ENCODE data around the gene COL23A1.
A peak's percentile ranks its signal among the peaks of the same experiment; 100 is the strongest.

Gene COL23A1

DNA sequence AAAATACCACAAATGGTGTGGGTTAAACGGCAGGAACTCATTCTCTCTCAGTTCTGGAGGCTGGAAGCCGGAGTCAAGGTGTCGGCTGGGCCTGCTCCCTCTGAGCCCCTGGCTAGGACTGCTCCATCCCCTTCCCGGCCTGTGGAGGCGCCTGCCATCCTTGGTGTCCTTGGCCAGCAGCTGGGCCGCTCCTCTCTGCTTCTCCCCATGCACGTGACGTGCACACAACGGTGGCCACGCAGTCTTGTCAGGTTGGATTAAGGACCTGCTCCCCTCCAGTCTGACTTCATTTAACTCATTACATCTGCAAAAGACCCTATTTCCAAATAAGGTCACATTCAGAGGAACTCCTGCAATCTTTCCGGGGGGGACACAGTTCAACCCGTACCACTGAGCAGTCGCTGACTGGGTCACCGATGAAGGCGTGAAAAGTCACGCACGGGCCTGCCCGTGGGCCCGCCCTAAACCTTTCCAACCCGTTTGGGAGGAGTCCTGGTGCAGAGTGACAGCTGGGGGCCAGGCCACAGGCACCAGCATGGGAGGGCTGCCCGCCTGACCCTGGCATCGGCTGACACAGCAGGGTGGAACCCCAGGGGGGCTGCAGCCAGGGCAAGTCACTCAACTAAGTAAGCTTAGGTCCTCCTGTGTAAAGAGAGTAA is 135.2 kb downstream of the COL23A1 start:
- no peak for DNase-seq

DNA sequence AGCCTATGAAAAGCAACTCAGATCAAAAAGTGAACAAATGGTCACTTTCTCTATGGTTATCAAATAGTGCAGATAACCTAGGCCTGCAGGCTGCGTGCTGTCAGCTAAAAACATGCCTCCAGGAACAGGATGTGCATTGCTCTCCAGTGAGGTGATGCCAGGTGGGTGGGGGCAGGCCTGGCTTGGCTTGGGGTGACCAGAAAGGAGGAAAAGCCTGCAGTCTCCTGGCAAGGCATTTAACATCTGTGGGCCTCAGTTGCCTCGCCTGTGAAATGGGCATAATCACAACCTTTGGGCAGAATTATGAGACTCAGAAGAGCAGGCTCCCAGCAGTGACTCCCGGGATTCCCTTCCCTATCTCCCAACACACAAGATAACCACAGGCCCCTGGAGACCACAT is 135.9 kb downstream of the COL23A1 start:
- no peak for DNase-seq

- DNase-seq, result peak; percentile 35
Observed at GRCh38 chr5:178453224-178453623, 137.0 kb downstream of the COL23A1 start.

DNA sequence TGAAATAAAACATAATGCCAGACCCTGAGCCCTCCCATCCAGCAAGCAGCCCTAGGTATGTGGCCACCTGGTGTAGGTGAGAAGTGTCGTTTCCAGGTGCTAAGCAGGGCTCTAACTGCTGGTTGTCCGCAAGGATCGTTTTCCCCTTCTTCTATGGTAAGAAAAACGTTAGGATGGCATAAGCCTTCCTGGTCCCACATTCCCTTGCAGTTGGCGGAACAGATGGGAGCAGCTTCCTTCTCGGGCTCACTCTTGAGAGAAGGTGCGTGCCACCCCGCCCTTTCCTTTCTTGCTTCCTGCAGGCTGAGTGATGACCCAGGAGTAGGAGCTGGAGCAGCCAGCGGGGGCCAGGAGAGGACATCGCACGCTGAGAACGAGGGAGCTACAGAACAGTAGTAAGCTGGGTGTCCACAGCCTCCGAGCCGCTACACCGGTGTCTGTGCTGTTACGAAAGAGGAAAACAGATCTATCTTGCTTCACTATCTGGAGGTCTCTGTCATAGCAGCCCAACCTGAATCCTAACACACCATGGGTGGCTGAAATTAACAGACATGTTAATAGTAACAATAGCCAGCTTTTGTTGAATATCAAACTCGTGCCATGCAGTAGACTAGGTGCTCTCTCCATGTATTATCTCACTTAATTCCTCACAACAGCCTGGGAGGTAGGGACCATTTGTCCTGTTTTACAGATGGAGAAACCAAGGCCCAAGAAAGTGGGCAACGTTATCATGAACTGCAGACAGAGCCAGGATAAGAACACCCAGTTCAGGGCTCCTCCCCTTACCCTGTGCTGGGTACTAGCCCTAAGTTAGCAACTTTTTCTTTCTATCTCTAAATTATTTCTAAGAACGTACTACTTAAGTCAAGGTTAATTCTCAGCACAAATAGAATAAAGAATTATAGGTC is 139.8 kb downstream of the COL23A1 start:
- no peak for DNase-seq

- no peak for DNase-seq
Observed at GRCh38 chr5:178449163-178450070, 140.8 kb downstream of the COL23A1 start.

DNA sequence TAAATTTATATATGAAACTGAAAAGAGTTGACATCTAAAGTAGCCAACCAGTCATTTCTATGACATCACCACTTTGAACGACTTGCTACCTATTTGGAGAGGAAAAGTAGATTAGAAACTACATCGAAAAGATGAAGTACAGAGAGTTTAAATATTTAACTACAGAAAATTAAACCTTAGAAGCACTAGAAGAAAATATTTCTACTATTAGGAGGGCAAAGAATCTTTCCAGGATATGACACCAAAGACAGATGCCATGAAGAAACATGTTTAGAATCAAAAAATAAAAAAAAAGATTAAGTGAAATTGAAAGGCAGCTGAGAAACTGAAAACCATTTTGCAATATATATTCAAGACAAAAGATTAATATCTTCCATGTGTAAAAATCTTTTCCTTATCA is 144.7 kb downstream of the COL23A1 start:
- DNase-seq, result no peak

GRCh38 chr5:178442405-178443257 is 147.6 kb downstream of the COL23A1 start:
- DNase-seq, result no peak

DNA sequence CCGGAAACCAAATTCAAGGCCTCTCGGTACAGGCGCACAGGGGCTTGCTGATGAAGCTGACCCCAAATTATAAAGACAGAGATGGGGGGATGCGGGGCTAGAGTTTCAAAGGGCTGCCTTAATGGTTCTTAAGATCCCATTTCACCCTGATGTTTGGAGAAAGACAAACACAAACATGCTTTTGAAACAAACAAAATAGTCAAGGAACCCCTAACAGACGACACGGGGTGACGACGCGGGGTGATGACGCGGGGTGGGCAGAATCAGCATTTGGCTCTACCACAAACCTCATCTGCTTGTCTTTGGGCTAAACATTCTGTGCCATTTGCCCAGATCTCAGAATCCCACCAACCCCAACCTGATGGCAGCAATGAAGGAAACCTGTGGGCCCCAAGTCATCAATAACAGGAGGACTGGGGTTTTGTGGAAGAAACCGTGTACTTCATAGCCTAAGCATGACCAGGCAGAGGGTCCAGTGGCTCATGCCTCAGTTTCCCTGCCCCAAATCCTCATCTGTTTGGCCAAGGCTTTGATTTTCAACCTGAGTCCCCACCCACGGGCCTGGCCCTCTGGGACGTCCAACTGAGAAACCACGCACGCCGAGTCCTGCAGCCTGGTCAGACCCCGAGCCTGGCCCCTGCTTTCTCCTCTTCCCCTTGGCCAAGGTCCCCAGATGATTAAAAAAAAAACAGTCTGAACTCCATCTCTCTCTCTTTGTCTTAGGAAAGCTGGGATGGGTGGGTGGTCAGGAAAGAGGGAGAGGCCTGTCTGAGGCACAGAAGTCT is 148.5 kb downstream of the COL23A1 start:
- no peak for DNase-seq

DNA sequence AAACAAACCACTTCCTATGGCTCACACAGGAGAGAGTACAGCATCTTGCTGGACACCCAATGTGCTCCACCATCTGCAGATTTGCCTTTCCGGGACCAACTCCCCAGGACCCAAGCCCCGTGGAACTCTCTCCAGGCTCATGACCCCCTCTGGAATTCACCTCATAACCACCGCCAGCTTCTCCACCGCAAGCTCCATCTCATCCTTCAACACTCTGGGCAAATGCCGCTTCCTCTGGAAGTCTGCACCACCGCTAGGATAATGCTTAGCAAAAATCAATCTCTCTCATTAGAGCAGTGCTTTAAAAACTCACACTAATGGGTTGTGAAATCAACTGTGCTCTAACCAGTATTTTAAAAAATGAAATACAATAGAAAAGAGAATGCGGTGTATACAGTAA is 150.0 kb downstream of the COL23A1 start:
- no peak for DNase-seq

DNA sequence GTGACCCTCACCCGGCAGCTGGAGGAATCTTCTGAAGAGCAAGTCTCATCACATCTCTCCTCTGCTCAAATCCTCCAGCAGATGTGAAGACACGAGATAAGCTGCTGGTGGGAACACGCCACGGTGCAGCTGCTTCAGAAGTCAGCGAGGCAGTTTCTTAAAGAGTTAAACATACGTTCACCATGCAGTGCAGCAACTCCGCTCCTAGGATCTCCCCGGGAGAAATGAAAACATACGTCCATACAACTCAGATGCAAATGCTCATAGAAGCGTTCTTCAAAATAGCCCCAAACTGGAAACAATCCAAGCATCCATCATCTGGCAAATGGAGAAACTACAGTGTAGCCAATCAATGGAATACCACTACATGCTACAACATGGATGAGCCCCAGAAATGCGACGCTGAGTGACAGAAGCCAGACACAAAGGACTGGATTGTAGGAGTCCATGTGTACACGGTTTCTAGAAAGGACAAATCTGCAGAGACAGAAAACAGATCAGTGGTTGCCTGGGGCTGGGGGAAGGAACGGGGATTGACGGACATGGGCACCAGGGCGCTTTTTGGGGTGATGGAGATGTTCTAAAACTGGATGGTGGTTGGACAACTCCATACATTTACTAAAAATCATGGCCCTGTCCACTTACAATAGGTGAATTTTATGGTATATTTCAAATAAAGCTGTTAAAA is 150.6 kb downstream of the COL23A1 start:
- DNase-seq, result no peak

GRCh38 chr5:178438796-178439195 is 151.4 kb downstream of the COL23A1 start:
- no peak for DNase-seq

DNA sequence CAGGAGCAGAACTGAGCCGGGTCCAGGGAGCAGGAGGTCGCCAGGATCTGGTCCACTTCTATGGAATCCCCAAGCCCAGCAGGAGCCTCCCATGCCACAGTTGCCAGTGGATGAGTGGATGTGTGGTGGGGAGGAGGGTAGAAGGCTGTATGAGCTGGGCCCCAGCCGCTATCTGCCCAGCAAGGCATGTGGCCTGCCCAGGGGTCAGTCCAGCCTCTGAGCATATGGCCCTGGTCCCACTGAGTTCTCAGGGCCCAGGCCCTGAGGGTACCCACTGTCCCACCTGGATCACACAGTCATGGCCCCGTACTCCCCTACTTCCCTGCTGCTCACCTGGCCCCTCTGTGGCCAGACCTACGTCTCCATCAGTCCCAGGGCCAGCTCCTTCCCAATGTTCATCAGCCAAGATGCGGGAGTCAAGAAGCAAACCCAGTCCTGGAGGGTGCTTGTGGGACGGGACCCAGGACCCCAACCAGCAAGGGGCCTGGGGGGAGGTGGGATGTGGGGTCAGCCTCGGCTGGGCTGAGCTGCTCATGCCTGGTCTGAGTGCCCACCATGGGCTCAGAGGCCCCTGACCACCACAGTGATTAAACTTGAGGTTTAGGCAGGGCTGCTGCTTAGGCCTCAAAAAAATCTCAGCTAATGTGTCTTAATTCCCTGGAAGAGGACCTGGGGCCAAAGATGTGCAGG is 152.7 kb downstream of the COL23A1 start:
- DNase-seq, result no peak

DNA sequence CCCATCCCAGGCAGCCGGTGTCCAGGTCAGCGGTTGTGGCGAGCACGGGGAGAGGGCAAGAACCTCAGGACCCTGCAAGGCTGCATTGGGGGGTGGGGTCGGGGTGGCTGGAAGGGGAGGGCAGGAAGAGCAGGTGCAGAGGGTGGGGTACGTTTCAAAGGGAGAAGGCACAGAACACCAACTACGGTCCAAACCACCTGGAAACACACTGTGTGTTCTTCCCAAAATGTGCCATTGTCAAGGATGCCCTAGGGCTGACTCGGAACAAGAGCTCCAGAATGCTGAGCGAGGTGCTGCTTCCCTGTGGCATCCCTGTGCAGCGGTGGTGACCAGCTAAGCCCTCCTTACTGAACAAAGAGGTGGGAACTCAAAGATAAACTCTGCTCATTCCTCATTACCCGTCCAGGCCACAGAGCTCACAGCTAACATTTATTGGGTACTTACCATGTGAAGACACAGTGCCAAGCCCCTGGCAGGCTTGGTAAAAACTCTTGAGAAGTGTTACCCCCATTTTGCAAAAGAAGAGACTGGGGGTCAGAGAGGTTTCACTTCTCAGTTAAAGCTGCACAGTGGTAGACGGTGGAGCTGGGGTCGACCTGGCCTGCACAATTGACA is 153.8 kb downstream of the COL23A1 start:
- DNase-seq, result no peak

- no peak for DNase-seq
Observed at GRCh38 chr5:178435321-178436238, 154.6 kb downstream of the COL23A1 start.

DNA sequence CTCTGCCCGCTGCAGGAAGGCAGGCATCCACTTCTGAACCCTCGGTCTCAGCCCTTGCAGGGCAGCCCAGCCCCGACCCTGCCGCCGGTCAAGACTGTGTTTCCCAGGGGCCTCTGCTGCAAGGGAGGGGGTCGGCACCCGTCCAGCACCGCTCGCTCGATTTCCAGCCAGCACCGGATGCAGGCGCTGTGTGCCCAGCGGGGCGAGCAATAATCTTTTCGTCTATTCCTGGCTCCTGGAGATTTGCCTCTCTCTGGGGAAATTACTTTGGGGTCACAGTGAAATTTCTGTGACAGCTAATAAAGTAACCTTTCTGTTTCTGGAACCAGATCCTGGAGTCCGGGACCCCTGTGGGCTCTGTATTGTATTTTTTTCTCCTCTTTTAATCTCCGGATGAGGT is 155.3 kb downstream of the COL23A1 start:
- no peak for DNase-seq

DNA sequence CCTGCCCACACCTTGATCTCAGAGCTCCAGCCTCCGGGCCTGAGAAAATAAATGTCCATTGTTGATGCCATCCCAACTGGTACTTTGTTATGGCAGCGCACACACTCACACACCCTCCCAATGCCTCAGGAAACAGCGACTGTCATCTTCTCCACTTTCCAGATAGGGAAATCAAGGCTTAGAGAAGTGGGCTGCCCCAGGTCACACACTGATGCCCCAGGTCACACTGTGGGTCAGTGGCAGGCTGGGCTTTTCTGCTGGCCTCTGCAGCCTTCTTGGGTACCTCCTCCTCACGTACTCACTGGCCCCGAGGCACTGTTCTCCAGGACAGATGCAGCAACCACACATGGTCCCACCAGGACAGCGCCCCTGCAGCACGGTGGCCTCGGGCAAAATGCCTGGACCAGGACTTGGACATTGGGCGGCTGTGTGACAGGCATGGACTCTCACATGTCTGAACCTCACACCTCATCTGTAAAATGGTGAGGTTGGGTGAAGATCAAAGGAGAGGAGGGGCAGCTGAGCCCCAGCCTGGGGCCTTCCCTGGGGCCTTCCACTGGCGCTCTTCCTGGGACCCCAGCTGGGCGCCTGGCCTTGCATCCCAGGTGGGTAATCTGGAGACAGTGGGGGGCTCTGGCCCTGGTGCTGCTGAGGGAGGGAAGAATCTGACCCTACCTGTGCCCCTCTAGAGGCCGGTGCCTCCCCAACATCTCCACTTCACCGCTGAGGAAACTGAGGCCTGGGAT is 156.0 kb downstream of the COL23A1 start:
- DNase-seq, result no peak

- no peak for DNase-seq
Observed at GRCh38 chr5:178433273-178433775, 156.9 kb downstream of the COL23A1 start.
